Measurements from ENCODE around the gene TRIB2. TPM values are rescaled to one million over a fixed set of nuclear protein-coding genes. Genes with fewer than 3 reads are reported as not detected.

Gene TRIB2
- total RNA-seq: 16.6 and 18.4 TPM in 2 replicates

GRCh38 chr2:12716282-12717190 lies at the start of gene TRIB2:
TSS of gene TRIB2 (plus strand) at chr2:12716936. CDS start at chr2:12718308, 1,372 bp downstream.

